ENCODE results near the gene ERF.

The ERF gene

DNA sequence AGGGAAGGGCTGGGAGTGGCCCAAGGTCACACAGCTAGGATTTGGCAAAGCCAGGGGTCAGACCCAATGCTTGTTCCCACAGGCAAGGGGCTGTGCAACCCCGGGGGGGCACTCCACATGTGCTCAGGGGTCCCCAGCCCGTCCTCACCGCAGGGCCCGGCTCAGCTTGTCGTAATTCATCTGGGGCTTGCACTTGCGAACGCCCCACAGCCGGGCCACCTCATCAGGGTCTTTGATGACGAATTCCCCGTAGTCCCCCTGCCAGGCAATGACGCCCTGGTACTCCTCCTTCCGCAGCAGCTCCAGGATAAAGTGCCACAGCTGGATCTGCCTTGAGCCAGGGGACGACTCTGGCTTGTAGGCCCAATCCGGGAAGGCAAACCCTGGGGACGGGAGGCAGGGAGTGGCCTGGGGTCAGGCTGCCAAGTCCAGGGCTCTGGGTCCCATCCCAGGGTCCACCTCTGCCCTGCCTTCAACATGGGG is 4.7 kb downstream of the ERF start:
- Mint-ChIP-seq H3K36me3 (ENCODE audit: low read depth) (peaks cover 55% of the 10 kb centered on the region), H3K27ac (no peak overlapping the region), H3K4me3 (peak overlapping the region; percentile 7), H3K27me3 (no peaks in the 10 kb centered on the region), H3K4me1 (ENCODE audit: low read depth) (peaks cover 64% of the 10 kb centered on the region), H3K9me3 (no peaks in the 10 kb centered on the region)
- intact Hi-C loops (cut with micrococcal nuclease): no loop called here

DNA sequence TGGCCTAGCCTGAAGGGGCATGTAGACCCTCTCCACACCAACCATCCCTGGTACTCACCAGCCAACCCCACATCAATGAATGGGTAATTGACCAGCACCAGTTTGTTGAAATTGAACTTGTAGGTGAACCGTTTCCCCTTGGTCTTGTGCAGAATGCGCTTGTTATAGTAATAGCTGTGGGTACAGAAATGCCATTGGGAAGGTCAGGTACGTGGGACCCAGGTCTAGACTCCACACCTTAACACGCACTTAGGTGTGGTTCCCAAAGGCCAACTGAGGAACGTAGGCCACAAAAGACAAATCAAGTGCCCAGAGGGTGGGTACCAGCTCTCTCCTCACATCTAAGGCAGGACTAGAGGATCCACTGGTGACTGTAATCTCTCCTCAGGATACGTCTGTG is 5.2 kb downstream of the ERF start:
- intact Hi-C loops (cut with micrococcal nuclease): no loop called here
- Mint-ChIP-seq H3K4me1 (ENCODE audit: low read depth) (peaks cover 69% of the 10 kb centered on the region), H3K9me3 (no peaks in the 10 kb centered on the region), H3K36me3 (ENCODE audit: low read depth) (peaks cover 54% of the 10 kb centered on the region), H3K4me3 (no peak overlapping the region), H3K27me3 (no peaks in the 10 kb centered on the region), H3K27ac (no peak overlapping the region)

GRCh38 chr19:42249149-42249750 is 5.7 kb downstream of the ERF start:
- H3K9me3 Mint-ChIP-seq: no peaks in the 10 kb centered on the region
- H3K27me3 Mint-ChIP-seq: no peaks in the 10 kb centered on the region
- intact Hi-C loops (cut with micrococcal nuclease): no loop called here
- no peak overlapping the region for H3K27ac Mint-ChIP-seq
- H3K4me1 Mint-ChIP-seq (ENCODE audit: low read depth): peaks cover 70% of the 10 kb centered on the region
- H3K4me3 Mint-ChIP-seq: no peak overlapping the region
- peaks cover 51% of the 10 kb centered on the region for H3K36me3 Mint-ChIP-seq (ENCODE audit: low read depth)

DNA sequence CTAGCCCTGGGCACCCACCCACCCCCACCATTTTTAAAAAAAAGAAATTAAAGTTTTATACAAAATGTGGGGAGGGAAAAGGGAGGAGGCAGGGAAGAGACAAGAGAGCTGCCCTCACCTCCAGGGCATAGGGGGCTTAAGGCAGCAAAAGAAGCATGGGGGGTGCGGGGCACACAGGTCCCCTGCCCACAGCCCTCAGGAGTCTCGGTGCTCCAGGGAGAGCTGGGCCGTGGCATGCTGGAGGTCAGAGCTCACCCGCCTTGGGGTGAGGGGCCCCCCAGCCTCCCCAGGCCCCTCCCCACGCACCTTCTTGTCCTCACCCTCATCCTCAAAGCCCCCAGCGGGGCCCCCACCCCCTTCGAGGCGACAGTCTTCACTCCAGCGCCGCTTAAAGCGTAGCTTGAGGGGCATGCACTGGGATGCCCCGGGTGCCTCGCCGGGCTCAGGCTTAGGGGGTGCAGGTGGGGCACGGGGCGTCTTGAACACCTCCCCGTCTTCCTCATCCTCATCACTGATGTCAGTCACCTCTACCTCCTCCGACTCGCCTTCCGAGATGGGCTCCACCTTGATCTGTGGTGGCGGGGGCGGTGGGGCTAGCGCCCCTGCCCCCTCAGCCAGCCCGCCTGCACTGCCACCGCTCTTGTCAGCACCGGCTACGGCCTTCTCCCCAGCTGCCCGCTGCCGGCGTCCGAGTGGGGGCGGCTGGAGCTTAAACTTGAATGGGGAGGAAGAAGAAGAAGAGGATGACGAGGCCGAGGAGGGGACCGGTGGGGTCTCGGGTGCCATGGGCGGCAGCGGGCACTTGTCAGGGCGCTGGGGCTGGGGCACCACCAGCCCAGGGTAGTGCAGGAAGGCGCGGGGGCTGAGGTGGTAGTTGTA is 6.4 kb downstream of the ERF start:
- Mint-ChIP-seq H3K4me3 (no peak overlapping the region), H3K36me3 (ENCODE audit: low read depth) (peaks cover 52% of the 10 kb centered on the region), H3K27ac (no peak overlapping the region), H3K9me3 (no peaks in the 10 kb centered on the region), H3K4me1 (ENCODE audit: low read depth) (peaks cover 70% of the 10 kb centered on the region), H3K27me3 (no peaks in the 10 kb centered on the region)
- intact Hi-C loops (cut with micrococcal nuclease): no loop called here

GRCh38 chr19:42247640-42248199 is 7.2 kb downstream of the ERF start:
- H3K4me3 Mint-ChIP-seq: no peak overlapping the region
- intact Hi-C loops (cut with micrococcal nuclease): no loop called here

GRCh38 chr19:42246922-42247639 is 7.8 kb downstream of the ERF start:
- Mint-ChIP-seq H3K36me3 (ENCODE audit: low read depth) (peaks cover 48% of the 10 kb centered on the region), H3K4me1 (ENCODE audit: low read depth) (peaks cover 57% of the 10 kb centered on the region), H3K27ac (peak overlapping the region; percentile 14), H3K4me3 (no peak overlapping the region), H3K9me3 (no peaks in the 10 kb centered on the region), H3K27me3 (no peaks in the 10 kb centered on the region)
- intact Hi-C loops (cut with micrococcal nuclease): no loop called here

More at GRCh38 chr19:42247640-42248199, 7.2 kb downstream of the ERF start:
- H3K27ac Mint-ChIP-seq: no peak overlapping the region
- H3K36me3 Mint-ChIP-seq (ENCODE audit: low read depth): peaks cover 49% of the 10 kb centered on the region
- no peaks in the 10 kb centered on the region for H3K9me3 Mint-ChIP-seq
- no peaks in the 10 kb centered on the region for H3K27me3 Mint-ChIP-seq
- H3K4me1 Mint-ChIP-seq (ENCODE audit: low read depth): peaks cover 63% of the 10 kb centered on the region

DNA sequence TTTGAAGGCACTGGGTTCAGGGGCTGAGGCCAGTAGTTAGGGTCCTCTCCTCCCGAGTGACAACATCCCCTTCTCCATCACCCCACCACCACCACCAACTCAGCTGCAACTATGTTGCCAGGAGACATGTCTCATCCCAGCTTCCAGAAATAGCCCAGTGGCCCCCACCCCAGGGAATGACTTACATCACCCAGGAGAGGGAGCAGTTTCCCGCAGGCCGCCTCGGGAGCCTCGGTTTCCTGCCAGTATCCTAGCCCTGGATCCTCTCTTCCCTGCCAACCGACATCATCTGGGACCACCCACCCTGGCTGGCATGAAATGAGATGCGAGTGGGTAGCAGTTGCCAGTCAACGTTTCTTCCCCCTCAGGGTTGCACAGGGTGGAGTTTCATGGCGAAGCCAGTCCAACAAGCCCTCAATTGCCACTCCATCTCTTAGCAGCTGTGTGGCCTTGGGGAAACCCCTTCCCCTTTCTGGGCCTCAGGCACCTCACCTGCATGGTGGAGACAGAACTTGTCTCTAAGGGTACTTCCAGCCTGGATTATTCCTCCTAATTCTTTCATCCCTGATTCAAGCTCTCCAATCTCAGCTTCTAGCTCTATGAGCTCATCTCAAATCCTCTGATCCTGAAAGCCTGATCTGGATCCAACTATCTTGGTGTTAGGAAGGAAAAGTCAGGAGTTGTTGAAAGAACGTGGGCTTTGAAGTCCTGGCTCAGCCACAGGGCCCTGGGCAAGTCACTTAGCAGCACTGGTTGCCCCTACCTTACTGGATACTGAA is 8.6 kb downstream of the ERF start:
- peaks cover 48% of the 10 kb centered on the region for H3K36me3 Mint-ChIP-seq (ENCODE audit: low read depth)
- no peaks in the 10 kb centered on the region for H3K27me3 Mint-ChIP-seq
- H3K27ac Mint-ChIP-seq: peak overlapping the region; percentile 14
- intact Hi-C loops (cut with micrococcal nuclease): no loop called here
- no peaks in the 10 kb centered on the region for H3K9me3 Mint-ChIP-seq
- H3K4me3 Mint-ChIP-seq: no peak overlapping the region
- peaks cover 49% of the 10 kb centered on the region for H3K4me1 Mint-ChIP-seq (ENCODE audit: low read depth)

DNA sequence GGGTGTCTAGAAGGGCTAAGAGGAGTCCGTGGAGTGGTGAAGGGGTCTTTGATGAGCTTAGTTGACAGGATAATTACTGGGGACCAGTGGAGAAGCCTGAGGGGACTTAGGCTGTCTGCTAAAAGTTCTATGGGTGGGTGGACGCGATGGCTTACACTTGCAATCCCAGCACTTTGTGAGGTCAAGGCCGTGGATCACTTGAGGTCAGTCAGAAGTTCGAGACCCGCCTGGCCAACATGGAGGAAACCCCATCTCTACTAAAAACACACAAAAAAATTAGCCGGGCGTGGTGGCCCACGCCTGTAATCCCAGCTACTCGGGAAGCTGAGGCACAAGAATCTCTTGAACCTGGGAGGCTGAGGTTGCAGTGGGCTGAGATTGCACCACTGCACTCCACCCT is 9.7 kb downstream of the ERF start:
- Mint-ChIP-seq H3K4me1 (ENCODE audit: low read depth) (peaks cover 49% of the 10 kb centered on the region), H3K36me3 (ENCODE audit: low read depth) (peaks cover 46% of the 10 kb centered on the region), H3K27me3 (no peaks in the 10 kb centered on the region), H3K27ac (peak overlapping the region; percentile 91), H3K9me3 (no peaks in the 10 kb centered on the region), H3K4me3 (no peak overlapping the region)
- intact Hi-C loops (cut with micrococcal nuclease): no loop called here

- H3K4me3 Mint-ChIP-seq: peak overlapping the region; percentile 91
- H3K9me3 Mint-ChIP-seq: no peaks in the 10 kb centered on the region
- peak overlapping the region; percentile 91 for H3K27ac Mint-ChIP-seq
- H3K36me3 Mint-ChIP-seq (ENCODE audit: low read depth): peaks cover 46% of the 10 kb centered on the region
- no peaks in the 10 kb centered on the region for H3K27me3 Mint-ChIP-seq
- intact Hi-C loops (cut with micrococcal nuclease): loop anchor here (1.0 kb wide), 1 partner anchor 24 kb away; the partner anchor contains the start of gene ZNF526
- peaks cover 53% of the 10 kb centered on the region for H3K4me1 Mint-ChIP-seq (ENCODE audit: low read depth)
Measured at GRCh38 chr19:42244347-42245220, 10.3 kb downstream of the ERF start.

DNA sequence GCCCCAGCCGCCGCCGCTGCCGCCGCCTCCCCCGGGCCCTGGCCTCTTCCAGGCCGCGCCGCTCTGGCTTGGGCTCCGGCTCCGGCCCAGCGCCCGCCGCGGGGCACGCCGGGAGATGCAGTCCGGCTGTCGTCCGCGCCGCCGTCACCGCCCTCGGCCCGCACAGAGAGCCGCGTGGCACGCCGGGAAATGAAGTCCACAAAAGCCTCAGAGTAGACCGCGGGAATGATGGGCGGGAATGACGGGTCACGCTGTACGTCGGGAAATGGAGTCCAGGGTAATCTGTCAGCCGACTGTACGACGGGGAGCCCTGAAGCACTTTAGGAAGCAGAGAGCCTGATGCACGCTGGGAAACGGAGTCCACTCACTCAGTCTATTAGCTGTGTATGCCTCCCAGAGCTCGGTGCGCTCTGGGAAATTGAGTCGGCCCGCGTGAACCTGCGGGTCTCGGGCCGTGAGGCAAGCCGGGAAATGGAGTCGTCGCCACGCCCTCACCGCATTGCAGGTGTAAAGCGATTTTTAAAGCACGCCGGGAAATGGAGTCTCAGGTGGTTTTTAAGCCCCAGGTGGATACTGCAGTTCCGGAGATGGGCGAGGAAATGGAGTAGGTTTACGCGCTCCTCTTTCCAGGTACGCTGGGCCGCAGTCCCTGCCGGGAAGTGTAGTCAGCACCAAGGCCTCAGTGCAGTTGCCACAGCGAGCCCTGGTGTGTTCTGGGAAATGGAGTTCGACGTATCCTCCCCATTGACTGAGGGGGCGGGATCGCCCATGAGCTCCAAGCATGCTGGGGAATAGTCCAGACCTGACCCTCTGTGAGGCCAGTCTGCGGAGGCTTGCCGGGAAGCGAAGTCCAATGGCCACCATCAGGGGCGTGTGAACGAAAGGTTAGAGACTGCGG is 12.2 kb downstream of the ERF start, which contains the start of gene GSK3A:
Gene GSK3A, minus strand, starts transcription at position 91 of the 898 bp plus-strand sequence. CDS start 137 bp downstream, outside the sequence.
- H3K36me3 Mint-ChIP-seq (ENCODE audit: low read depth): peaks cover 40% of the 10 kb centered on the region
- no peaks in the 10 kb centered on the region for H3K9me3 Mint-ChIP-seq
- intact Hi-C loops (cut with micrococcal nuclease): loop anchor here (1.0 to 2.0 kb wide), 3 partner anchors 40 to 167 kb away; partner anchors contain the start of gene POU2F2
- peak within 1 kb of the TSS; percentile 91 for H3K27ac Mint-ChIP-seq
- peaks cover 52% of the 10 kb centered on the region for H3K4me1 Mint-ChIP-seq (ENCODE audit: low read depth)
- H3K27me3 Mint-ChIP-seq: no peaks in the 10 kb centered on the region
- H3K4me3 Mint-ChIP-seq: peak within 1 kb of the TSS; percentile 91

GRCh38 chr19:42242069-42242511 is 12.8 kb downstream of the ERF start:
- peaks cover 42% of the 10 kb centered on the region for H3K36me3 Mint-ChIP-seq (ENCODE audit: low read depth)
- H3K4me3 Mint-ChIP-seq: peak overlapping the region; percentile 80
- intact Hi-C loops (cut with micrococcal nuclease): loop anchor here (1.0 to 2.0 kb wide), 3 partner anchors 41 to 167 kb away; partner anchors contain the start of gene POU2F2
- no peaks in the 10 kb centered on the region for H3K9me3 Mint-ChIP-seq
- no peaks in the 10 kb centered on the region for H3K27me3 Mint-ChIP-seq
- peaks cover 51% of the 10 kb centered on the region for H3K4me1 Mint-ChIP-seq (ENCODE audit: low read depth)
- peak overlapping the region; percentile 91 for H3K27ac Mint-ChIP-seq
